Erythroblast (primary cell): Measurements from ENCODE around the gene MACROD2.

Source experiments
- GATA1 ChIP-seq: IDR thresholded peaks from 2 replicates; pipeline ENCODE4 v1.6.1; 2011; ENCODE audit warnings: low read depth, mild to moderate bottlenecking, control low read depth, low read length, moderate library complexity
- POLR2A ChIP-seq: IDR thresholded peaks from 2 replicates; pipeline ENCODE4 v1.6.1; 2011; ENCODE audit warnings: mild to moderate bottlenecking, low read length

- TF ChIP-seq POLR2A (no peak), GATA1 (no peak)
These were observed 420.2 kb downstream of the MACROD2 start for GRCh38 chr20:14415467-14415866.
